Activated T-cell treated with anti-CD3 and anti-CD28 coated beads, Interleukin-2, amount 50 U/mL, for 24 hours (primary cell): ENCODE results near the gene USE1.
A peak's percentile ranks its signal among the peaks of the same experiment; 100 is the strongest.

ENCODE experiments used
- DNase-seq: peaks from one replicate; pipeline ENCODE4 v3.0.0-alpha.2; 2020
- H3K27ac Mint-ChIP-seq: 2 replicates; pipeline ENCODE4 v1.8.0; 2020; ENCODE audit warnings: mild to moderate bottlenecking, mixed read lengths
- H3K27me3 Mint-ChIP-seq: 2 replicates; pipeline ENCODE4 v1.8.0; 2020; ENCODE audit warnings: mixed read lengths
- H3K36me3 Mint-ChIP-seq: 2 replicates; pipeline ENCODE4 v1.8.0; 2020; ENCODE audit warnings: low read depth, mixed read lengths
- H3K4me1 Mint-ChIP-seq: 2 replicates; pipeline ENCODE4 v1.8.0; 2020; ENCODE audit warnings: low read depth, mixed read lengths
- H3K4me3 Mint-ChIP-seq: 2 replicates; pipeline ENCODE4 v1.8.0; 2020; ENCODE audit warnings: mild to moderate bottlenecking, moderate library complexity, mixed read lengths
- H3K9me3 Mint-ChIP-seq: 2 replicates; pipeline ENCODE4 v1.8.0; 2020; ENCODE audit warnings: mixed read lengths

The USE1 gene

DNA sequence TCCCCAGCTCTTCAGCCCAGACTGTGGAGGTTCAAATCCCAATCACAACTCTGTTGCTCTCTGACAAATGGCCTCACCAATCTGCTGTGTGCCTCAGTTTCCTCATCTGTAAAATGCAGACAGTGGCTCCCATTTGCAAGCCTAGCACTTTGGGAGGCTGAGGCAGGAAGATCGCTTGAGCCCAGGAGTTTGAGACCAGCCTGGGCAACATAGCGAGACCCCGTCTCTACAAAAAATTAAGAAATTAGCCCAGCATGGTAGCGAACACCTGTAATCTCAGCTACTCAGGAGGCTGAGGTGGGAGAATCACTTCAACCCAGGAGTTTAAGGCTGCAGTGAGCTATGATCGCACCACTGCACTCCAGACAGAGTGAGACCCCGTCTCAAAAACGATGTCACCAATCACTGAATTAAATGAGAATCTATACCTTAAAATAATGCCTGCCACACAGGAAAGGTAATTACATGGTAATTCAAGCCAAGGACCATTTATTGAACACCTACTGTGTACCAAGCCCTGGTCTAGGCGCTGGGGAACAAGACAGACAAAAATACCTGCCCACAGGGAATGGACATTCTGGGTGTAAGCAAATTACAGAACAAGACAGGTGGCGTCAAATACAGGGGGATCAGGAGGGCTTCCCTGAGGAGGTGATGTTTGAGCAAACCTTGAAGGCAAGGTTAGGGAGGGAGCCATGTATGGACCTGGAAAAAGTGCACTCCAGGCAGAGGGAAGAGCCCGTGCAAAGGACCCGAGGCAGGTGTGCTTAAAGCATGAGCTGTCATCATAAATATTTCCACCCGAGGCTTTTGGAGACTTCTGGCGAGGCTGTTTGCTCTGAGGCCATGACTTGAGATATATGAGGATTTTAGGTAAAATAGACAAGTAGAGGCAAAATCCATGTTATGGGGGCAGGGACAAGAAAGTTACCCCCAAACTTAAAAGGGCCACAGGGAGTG is 22.9 kb downstream of the USE1 start:
- Mint-ChIP-seq H3K9me3 (no peaks in the 10 kb centered on the region), H3K27ac (no peak overlapping the region), H3K27me3 (no peaks in the 10 kb centered on the region), H3K4me1 (peaks cover 13% of the 10 kb centered on the region), H3K4me3 (no peak overlapping the region), H3K36me3 (peaks cover 10% of the 10 kb centered on the region)
- DNase-seq: no peak

DNA sequence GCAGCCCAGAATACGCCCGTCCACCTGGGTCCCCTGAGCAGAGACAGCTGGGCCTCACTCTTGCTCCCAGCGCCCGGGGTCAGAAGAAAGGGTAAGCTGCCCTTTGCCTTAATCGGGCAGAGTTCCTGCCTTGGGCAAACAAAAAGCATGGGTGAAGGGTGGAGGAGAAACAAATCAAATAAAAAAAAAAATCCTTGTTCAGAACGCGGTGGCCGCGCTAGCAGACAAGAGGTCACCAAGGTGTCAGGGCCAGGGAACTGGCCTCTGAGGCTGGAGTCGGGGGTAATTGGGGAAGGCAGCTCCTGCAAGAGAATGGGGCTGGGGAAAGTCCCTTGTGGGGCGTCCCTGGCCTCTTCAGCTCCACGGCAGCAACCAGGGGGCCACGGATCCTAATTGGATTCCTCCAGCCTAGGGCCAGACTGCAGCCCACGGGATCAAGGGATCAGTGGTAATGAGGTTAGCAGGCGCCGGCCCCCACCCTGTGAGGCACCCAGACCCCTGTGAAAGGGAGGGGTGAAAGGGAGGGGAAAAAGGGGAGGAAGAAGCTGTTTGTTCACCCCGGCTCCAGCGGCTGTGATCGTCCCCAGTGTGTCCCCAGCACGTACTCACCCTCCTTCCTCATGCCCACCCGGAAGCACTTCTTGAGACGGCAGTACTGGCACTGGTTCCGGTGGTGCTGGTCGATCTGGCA is 25.1 kb downstream of the USE1 start:
- Mint-ChIP-seq H3K4me3 (no peak overlapping the region), H3K9me3 (no peaks in the 10 kb centered on the region), H3K4me1 (peaks cover 1% of the 10 kb centered on the region), H3K27me3 (peaks cover 5% of the 10 kb centered on the region), H3K36me3 (no peaks in the 10 kb centered on the region), H3K27ac (no peak overlapping the region)
- no peak for DNase-seq

DNA sequence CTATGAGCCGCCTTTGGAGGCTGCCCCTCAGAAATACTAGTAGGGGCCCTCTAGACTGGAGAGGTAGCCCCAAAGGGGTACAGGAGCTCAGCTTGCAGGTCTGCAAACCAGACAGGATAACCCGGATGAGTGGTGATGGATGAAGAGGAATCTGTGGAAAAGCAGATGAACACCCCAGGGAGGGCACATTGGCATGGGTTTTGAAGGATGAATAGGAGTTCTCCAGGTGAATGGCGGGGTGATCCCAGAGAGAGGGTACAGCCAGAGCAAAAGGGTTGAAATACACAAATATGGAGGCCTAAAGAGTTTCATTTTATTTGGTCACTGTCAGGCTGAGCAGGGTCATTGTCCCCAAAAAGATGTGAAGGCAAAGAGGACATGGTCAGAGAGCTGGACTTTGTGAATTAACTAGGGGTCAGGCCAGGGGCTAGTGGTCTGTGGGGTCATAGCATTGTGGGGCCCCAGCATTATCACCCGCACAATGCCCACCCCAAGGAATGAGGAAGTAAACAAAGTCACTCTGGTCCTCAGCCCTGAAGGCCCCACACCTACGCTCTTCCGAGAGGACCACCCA is 25.8 kb downstream of the USE1 start:
- H3K36me3 Mint-ChIP-seq: no peaks in the 10 kb centered on the region
- no peak overlapping the region for H3K27ac Mint-ChIP-seq
- DNase-seq: no peak
- H3K4me3 Mint-ChIP-seq: no peak overlapping the region
- H3K27me3 Mint-ChIP-seq: peaks cover 5% of the 10 kb centered on the region
- H3K9me3 Mint-ChIP-seq: no peaks in the 10 kb centered on the region
- H3K4me1 Mint-ChIP-seq: peaks cover 1% of the 10 kb centered on the region

DNA sequence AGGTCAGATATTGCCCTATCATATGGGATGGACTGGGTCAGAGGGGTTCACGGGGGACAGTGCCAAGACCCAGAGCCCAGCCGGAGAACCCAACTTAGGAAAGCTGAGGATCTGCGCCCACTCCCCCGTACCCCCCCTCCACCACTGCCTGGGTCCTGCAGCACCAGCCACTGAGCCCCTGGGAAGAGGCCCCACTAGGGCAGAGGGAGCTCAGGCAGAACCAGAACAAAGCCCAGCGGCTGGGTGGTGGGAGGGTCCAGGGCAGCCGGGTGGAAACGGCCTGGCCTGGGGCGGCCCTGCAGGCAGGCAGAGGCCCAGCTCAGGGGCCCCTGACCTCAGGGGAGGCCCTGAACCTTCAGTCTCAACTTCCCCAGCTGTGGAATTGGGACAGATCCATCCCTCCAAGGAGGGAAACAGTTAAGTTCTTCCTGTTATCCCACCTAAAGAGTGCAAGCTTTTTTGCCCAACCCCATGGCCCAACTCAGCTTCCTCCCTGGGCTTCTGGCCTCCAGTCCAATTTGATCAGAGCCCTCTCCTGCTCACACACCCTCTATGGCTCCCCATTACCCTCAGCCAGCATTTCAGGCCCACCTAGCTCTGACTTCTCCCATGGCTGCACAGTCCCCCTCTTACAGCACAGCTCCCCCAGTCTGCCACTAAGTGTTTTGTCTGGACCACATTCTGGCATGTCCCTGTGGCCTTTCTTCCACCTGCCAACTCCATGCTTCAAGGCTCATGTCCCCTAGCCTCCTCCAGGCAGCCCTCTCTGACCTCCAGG is 27.5 kb downstream of the USE1 start:
- H3K4me3 Mint-ChIP-seq: no peak overlapping the region
- peaks cover 11% of the 10 kb centered on the region for H3K4me1 Mint-ChIP-seq
- H3K9me3 Mint-ChIP-seq: no peaks in the 10 kb centered on the region
- no peaks in the 10 kb centered on the region for H3K36me3 Mint-ChIP-seq
- peaks cover 15% of the 10 kb centered on the region for H3K27me3 Mint-ChIP-seq
- H3K27ac Mint-ChIP-seq: no peak overlapping the region
- DNase-seq: no peak

DNA sequence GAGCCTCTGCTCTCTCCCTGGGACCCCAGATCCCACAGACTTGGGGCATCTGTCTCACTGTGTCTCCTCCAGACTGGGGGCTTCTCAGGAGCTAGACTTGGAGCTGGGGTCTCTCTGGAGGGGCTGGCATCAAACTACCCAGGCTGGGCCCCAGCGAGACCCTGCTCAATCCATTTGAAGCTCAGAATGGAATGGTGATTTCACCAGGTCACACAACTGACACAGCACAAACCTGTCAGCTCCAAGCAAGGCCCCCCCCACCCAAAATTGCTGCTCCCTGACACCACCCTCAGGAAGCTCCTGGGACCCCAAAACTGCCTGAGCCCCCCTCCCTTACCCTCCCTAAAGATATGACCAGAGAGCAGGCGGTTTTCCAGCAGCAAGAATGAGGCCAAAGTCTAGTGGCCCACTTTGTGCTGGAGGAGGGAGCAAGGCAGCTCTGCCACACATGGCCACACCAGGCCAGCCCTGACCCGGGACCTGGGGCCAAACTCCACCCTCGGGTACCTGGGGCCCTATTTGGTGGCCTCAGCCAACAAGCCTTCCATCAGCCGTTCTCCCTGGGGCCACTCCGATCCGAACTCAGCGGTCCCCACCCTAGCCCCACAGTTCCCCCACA is 28.2 kb downstream of the USE1 start:
- H3K4me1 Mint-ChIP-seq: peaks cover 11% of the 10 kb centered on the region
- peak overlapping the region; percentile 63 for H3K4me3 Mint-ChIP-seq
- no peaks in the 10 kb centered on the region for H3K36me3 Mint-ChIP-seq
- H3K9me3 Mint-ChIP-seq: no peaks in the 10 kb centered on the region
- H3K27ac Mint-ChIP-seq: no peak overlapping the region
- DNase-seq: no peak
- H3K27me3 Mint-ChIP-seq: peaks cover 16% of the 10 kb centered on the region

DNA sequence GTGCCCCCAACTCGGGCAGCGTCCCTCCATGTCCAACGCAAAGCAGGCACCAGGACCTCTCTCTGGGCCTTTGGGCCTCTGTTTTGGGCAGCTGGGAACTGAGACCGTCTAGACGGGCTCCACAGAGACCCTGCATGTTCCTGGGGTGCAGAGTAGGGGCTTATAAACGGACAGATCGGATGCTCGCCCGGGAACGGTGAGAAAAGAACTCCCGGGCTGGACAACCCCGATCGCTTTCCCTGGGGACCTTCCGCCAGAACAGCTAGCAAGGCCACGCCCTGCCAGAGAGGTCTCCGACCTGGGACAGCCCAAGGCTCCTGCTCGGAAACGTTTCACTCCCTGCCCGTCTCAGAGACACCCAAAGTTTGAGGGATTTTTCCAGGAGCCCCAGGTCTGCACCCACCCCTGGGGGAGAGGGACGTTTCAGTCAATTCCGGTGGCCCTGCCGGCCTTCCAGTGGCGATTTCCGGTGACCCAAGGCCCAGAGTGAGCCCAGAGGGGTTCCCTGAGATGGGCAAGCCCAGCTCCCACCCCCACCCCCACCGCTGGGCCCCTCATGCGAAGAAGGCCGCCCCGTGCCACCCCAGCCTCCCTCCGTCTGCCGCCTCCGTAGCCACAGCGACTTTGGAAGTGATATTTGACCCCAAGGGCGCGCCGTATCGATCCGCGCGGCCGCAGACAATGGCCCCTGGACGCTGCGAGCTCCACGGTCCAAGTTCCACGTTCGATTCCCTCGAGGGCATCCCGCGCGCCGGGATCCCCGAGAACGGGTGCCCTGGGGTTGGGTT is 28.9 kb downstream of the USE1 start:
- no peaks in the 10 kb centered on the region for H3K9me3 Mint-ChIP-seq
- no peak overlapping the region for H3K27ac Mint-ChIP-seq
- peak overlapping the region; percentile 63 for H3K4me3 Mint-ChIP-seq
- H3K36me3 Mint-ChIP-seq: no peaks in the 10 kb centered on the region
- H3K27me3 Mint-ChIP-seq: peaks cover 16% of the 10 kb centered on the region
- peaks cover 11% of the 10 kb centered on the region for H3K4me1 Mint-ChIP-seq
- DNase-seq: no peak

DNA sequence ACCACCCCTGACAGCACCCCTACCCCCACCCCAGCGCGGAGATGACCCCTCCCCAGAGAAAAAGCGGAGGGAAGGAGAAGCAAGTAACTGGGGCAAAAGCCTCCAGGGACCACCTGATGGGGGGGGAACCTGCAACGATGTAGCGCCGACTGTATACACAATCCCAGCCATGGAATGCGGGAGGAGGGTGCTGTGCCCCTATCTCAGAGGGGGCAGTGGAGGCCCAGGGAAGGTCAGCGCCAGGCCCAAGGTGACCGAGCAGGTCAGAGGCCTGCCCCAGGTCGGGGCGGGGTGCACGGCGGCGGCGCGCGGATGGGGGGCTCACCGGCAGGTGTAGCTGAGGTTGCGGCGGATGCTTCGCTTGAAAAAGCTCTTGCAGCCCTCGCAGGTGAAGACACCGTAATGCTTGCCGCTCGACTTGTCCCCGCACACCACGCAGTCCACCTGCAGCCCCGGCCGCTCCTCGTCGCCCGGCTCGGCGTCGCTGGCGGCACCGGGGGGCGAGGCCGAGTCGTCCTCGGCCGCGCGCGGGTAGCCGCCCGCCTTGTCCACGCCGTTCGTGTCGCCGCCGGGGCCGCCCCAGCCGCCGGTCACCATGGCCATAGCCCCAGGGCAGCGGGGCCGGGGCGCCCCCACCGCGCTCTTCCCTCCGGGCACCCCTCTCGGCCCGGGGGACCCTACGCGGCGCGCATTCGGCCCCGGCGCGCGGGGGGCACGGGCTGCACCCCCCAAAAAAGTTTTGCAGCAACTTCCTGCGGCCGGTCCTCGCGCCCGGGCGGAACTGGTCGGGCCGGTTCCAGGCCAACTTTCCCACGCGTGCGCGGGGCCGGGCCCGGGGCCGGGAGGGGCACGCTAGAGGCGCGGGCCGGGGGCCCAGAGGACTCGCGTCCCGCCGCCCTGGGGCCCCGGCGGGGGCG is 29.7 kb downstream of the USE1 start:
- H3K27me3 Mint-ChIP-seq: peaks cover 16% of the 10 kb centered on the region
- no peaks in the 10 kb centered on the region for H3K9me3 Mint-ChIP-seq
- DNase-seq: peak; percentile 49
- H3K36me3 Mint-ChIP-seq: no peaks in the 10 kb centered on the region
- peak overlapping the region; percentile 63 for H3K4me3 Mint-ChIP-seq
- peaks cover 11% of the 10 kb centered on the region for H3K4me1 Mint-ChIP-seq
- H3K27ac Mint-ChIP-seq: no peak overlapping the region

DNA sequence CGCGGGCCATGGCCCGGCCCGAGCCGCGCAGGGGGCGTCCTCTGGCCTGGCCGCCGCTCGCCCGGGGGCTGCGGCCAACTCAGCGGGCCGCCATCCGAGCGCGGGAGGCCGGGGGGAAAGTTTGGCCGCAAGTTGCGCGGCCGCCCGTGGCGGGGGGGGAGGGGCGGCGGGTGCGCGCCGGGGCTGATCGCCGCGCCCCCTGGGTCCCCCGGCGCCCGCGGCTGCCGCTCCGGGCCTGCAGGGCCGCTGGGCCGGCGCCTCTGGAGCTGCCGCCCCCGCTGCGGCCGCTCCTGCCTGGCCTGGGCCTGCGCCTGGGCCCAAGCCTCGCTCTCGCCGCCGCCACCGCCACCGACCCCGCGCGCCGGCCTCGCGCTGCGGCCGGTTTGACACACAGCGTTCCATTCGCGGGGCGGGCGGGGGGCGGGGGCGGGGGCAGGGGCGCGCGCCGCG is 30.4 kb downstream of the USE1 start, which contains the start of gene NR2F6:
Gene NR2F6 (minus strand): TSS at position 385 of the 450 bp plus-strand sequence. CDS start 699 bp downstream, outside the sequence.
- peak within 1 kb of the TSS; percentile 78 for H3K4me3 Mint-ChIP-seq
- peaks cover 16% of the 10 kb centered on the region for H3K27me3 Mint-ChIP-seq
- no peak for DNase-seq
- H3K27ac Mint-ChIP-seq: no peak within 1 kb of the TSS
- no peaks in the 10 kb centered on the region for H3K36me3 Mint-ChIP-seq
- H3K9me3 Mint-ChIP-seq: no peaks in the 10 kb centered on the region
- peaks cover 11% of the 10 kb centered on the region for H3K4me1 Mint-ChIP-seq

DNA sequence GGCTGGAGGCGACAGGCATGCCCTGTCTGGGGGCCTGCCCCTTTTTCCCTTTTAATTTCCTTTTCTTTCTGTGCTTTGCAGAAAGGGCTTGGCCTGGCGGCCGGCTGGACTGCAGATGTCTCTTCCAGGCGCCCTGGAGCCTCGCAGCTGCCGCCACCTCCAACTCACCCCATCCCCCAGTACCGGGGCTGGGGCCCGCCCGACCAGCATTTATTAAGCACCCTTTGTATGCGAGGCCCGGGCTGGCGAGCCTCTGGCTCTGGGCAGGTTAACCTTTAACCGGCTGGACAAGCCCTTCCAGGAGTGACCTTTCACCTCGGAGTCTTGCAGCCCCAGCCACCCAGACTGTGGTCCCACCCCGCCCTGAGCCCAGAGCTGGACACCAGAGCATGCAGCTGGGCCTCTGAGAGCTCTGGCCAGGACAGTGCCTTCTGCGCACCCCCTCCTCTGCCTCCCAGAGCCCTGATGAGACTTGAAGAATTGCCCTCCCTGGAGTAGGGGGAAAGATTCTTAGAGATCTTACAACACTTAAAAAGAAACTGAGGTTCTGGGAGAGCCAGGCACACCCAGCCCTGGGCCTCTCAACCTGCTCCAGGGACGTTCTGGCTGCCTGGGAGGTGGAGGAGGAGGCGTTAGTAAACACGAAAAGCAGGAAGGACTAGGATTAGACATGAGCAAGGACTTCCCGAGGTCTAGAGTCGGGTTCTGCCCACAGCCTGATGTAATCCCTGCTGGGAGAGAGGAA is 31.7 kb downstream of the USE1 start:
- no peaks in the 10 kb centered on the region for H3K9me3 Mint-ChIP-seq
- H3K4me3 Mint-ChIP-seq: peak overlapping the region; percentile 78
- no peak for DNase-seq
- H3K4me1 Mint-ChIP-seq: peaks cover 11% of the 10 kb centered on the region
- peak overlapping the region; percentile 56 for H3K27ac Mint-ChIP-seq
- peaks cover 16% of the 10 kb centered on the region for H3K27me3 Mint-ChIP-seq
- no peaks in the 10 kb centered on the region for H3K36me3 Mint-ChIP-seq

DNA sequence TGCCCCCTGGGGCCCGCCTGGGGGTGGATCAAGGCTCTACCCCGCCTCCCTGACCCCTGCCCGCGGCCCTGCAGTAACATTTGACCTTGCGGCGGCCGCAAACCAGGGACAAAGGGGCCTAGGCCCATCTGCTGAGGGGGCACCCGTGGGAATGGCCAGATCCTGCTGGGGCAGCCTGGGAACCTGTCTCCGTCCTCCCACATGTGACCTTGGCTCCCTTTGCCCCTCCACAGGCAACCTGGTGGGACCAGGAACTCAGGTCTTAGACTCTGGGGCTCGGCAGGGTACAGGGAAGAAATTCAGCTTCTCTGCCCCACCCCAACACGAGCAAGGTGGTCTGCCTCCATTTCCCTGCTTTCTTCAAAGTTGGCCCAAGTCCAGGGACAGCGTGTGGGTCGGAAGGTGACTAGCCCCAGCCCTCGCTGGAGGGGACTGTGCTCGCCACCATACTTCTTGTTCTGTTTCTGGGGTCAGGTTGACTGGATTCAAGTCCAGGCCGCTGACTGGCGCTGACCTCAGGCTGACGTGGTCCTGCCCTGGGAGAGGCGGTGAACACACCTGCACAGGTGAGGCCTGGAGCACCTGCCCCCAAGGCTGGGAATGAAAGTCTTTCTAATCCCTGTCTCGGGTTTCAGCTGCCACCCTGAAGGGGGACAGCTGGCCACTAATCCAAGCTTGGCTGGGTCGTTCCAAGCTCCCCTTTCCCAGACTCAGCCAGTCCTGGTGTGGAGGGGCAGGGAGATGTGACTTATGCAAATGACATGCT is 33.0 kb downstream of the USE1 start:
- no peaks in the 10 kb centered on the region for H3K36me3 Mint-ChIP-seq
- no peak overlapping the region for H3K27ac Mint-ChIP-seq

DNA sequence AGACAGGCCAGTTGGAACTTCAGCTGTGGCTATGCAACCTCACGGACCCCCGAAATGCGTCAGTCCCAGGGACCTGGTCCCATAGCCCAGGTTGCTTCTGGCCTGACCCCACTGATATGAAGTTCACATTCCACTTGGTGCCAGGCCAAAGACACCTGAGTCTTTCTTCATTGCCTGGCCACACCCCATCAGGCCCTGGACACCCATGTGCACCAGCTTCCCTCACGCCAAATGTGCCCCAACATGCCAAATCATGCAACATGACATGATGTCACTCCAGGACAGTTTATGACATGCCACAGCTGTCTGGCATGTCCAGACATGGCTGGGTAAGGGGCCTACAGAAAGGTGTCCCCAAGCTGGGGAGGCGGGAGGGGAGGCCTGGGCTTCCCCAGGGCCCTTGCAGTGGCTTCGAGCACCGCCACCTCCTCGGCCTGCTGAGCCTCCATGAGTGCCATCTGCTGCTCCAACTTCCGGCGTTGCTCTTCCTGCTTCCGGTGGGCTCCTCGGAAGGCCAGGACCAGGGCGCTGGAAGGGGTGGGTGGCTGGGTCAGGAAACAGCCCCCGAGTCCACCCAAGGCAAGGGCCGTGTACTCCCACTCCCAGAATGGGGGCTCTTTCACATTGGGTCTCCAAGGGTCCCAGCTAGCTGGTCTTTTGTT is 34.9 kb downstream of the USE1 start:
- Mint-ChIP-seq H3K36me3 (no peaks in the 10 kb centered on the region), H3K27ac (no peak overlapping the region)

More for the DNA sequence above, 33.0 kb downstream of the USE1 start:
- Mint-ChIP-seq H3K27me3 (peaks cover 16% of the 10 kb centered on the region), H3K4me1 (peaks cover 11% of the 10 kb centered on the region), H3K9me3 (no peaks in the 10 kb centered on the region), H3K4me3 (no peak overlapping the region)
- DNase-seq: no peak

More for the DNA sequence above, 34.9 kb downstream of the USE1 start:
- Mint-ChIP-seq H3K4me1 (peaks cover 10% of the 10 kb centered on the region), H3K4me3 (no peak overlapping the region), H3K9me3 (no peaks in the 10 kb centered on the region), H3K27me3 (peaks cover 11% of the 10 kb centered on the region)
- no peak for DNase-seq
